ENCODE measurements around the gene PSEN2.
"Not testable (repeated sequence)": the region's sequence is repeated elsewhere in the genome, so short reads cannot be mapped to it uniquely, and the experiment has no call there.

PSEN2 gene

DNA sequence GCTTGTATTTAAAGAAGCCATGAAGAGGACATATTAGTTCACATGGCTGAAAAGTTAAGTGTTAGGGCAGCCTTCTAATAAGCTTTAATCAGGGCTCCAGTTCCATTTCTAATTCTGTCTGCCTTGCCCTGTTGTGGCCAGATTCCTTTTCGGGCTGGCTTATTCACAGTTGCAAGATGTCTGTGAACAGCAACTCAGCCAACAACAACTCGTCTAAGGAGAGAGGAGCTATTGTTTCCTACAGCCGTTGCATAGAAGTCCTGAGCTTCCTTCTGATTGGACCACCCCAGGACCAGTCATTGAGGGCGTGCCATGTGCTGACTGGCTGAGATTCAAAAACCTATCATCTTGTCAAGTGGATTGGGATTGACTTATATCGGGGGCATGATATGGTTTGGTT, 51.1 kb downstream of the PSEN2 start:
- Histone ChIP-seq H3K36me3 (ENCODE audit: control insufficient read depth in 4 of 4, insufficient read depth in 4 of 4, low read length in 3 of 4) (no peaks in the 10 kb centered on the region), H3K4me3 (ENCODE audit: control insufficient read depth in 1 of 7, extremely low read depth in 1 of 7, insufficient read depth in 4 of 7, low read depth in 2 of 7, low read length in 6 of 7) (no peak overlapping the region), H3K27me3 (replicated peaks in 2 of 5; ENCODE audit: control insufficient read depth in 4 of 5, insufficient read depth in 5 of 5, low read length in 4 of 5) (no peaks in the 10 kb centered on the region), H3K4me1 (ENCODE audit: control extremely low read depth in 1 of 4, control insufficient read depth in 4 of 4, insufficient read depth in 4 of 4, low read length in 3 of 4) (peaks cover 0 to 2% (median 0%) of the 10 kb centered on the region in 4 experiments), H3K9me3 (ENCODE audit: control extremely low read depth in 1 of 5, control insufficient read depth in 4 of 5, insufficient read depth in 2 of 5, low read depth in 1 of 5, low read length in 4 of 5) (no peaks in the 10 kb centered on the region), H3K27ac (ENCODE audit: insufficient read depth in 1 of 2, low read depth in 1 of 2, low read length in 2 of 2, poor library complexity in 1 of 2, severe bottlenecking in 2 of 2) (no peak overlapping the region)
- ChIA-PET POLR2A (no interaction called here), CTCF (no interaction called here)
- 100% methylated on average over 5 of the region's 5 CpGs for WGBS (ENCODE audit: insufficient coverage)
- no peak for DNase-seq

DNA sequence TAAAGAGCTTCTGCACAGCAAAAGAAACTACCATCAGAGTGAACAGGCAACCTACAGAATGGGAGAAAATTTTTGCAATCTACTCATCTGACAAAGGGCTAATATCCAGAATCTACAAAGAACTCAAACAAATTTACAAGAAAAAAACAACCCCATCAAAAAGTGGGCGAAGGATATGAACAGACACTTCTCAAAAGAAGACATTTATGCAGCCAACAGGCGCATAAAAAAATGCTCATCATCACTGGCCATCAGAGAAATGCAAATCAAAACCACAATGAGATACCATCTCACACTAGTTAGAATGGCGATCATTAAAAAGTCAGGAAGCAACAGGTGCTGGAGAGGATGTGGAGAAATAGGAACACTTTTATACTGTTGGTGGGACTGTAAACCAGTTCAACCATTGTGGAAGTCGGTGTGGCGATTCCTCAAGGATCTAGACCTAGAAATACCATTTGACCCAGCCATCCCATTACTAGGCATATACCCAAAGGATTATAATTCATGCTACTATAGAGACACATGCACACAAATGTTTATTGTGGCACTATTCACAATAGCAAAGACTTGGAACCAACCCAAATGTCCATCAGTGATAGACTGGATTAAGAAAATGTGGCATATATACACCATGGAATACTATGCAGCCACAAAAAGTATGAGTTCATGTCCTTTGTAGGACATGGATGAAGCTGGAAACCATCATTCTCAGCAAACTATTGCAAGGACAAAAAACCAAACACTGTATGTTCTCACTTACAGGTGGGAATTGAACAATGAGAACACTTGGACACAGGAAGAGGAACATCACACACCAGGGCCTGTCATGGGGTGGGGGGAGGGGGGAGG, 59.1 kb downstream of the PSEN2 start:
- H3K4me3 ChIP-seq (ENCODE audit: control insufficient read depth in 1 of 7, extremely low read depth in 1 of 7, insufficient read depth in 4 of 7, low read depth in 2 of 7, low read length in 6 of 7); H3K27ac ChIP-seq (ENCODE audit: insufficient read depth in 1 of 2, low read depth in 1 of 2, low read length in 2 of 2, poor library complexity in 1 of 2, severe bottlenecking in 2 of 2); DNase-seq; H3K36me3 ChIP-seq (ENCODE audit: control insufficient read depth in 4 of 4, insufficient read depth in 4 of 4, low read length in 3 of 4); H3K27me3 ChIP-seq (replicated peaks in 2 of 5; ENCODE audit: control insufficient read depth in 4 of 5, insufficient read depth in 5 of 5, low read length in 4 of 5); H3K4me1 ChIP-seq (ENCODE audit: control extremely low read depth in 1 of 4, control insufficient read depth in 4 of 4, insufficient read depth in 4 of 4, low read length in 3 of 4); CTCF ChIA-PET; POLR2A ChIA-PET: not testable (repeated sequence)
- no CpG with 5 or more reads among the region's 5 CpGs for WGBS (ENCODE audit: insufficient coverage)
- H3K9me3 ChIP-seq (ENCODE audit: control extremely low read depth in 1 of 5, control insufficient read depth in 4 of 5, insufficient read depth in 2 of 5, low read depth in 1 of 5, low read length in 4 of 5) = peaks cover 0 to 11% (median 0%) of the 10 kb centered on the region in 5 experiments

DNA sequence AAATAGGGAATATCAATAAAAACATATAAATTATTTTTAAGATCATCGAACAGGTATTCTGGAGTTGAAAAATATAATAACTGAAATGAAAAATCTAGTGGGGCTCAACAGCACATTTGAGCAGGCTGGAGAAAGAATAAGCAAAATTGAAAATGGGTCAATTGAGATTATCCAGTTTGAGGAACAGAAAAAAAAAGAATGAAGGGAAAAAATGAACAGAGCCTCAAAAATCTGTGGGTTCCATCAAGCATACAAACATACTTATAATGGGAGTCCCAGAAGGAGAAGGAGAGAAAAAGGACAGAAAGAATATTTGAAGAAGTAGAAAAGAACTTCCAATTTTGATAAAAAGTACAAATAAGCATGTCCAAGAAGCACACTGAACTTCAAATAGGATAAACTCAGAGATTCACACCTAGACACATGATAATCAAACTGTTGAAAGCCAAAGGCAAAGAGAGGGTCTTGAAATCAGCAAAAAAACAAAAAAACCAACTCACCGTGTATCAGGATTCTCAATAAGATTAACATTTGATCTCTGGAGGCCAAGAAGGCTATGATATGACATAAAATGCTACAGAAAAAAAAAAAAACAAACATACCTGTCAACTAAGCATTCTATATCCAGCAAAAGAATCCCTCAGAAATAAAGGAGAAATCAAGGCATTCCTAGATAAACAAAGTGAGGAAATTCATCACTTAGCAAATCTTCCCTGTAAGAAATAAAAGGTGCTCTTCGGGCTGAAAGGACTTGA, 64.2 kb downstream of the PSEN2 start:
- no peak overlapping the region for H3K4me3 ChIP-seq (ENCODE audit: control insufficient read depth in 1 of 7, extremely low read depth in 1 of 7, insufficient read depth in 4 of 7, low read depth in 2 of 7, low read length in 6 of 7)
- WGBS (ENCODE audit: insufficient coverage) = no CpG with 5 or more reads among the region's 3 CpGs
- H3K27me3 ChIP-seq (replicated peaks in 2 of 5; ENCODE audit: control insufficient read depth in 4 of 5, insufficient read depth in 5 of 5, low read length in 4 of 5) = no peaks in the 10 kb centered on the region
- H3K4me1 ChIP-seq (ENCODE audit: control extremely low read depth in 1 of 4, control insufficient read depth in 4 of 4, insufficient read depth in 4 of 4, low read length in 3 of 4) = peaks cover 11 to 27% (median 19%) of the 10 kb centered on the region in 4 experiments
- DNase-seq = peak in 2 of 3 donors; percentile 43 to 62
- H3K27ac ChIP-seq (ENCODE audit: insufficient read depth in 1 of 2, low read depth in 1 of 2, low read length in 2 of 2, poor library complexity in 1 of 2, severe bottlenecking in 2 of 2) = no peak overlapping the region
- H3K36me3 ChIP-seq (ENCODE audit: control insufficient read depth in 4 of 4, insufficient read depth in 4 of 4, low read length in 3 of 4) = no peaks in the 10 kb centered on the region
- peaks cover 0 to 23% (median 7%) of the 10 kb centered on the region in 5 experiments for H3K9me3 ChIP-seq (ENCODE audit: control extremely low read depth in 1 of 5, control insufficient read depth in 4 of 5, insufficient read depth in 2 of 5, low read depth in 1 of 5, low read length in 4 of 5)
- ChIA-PET POLR2A (no interaction called here), CTCF (no interaction called here)

DNA sequence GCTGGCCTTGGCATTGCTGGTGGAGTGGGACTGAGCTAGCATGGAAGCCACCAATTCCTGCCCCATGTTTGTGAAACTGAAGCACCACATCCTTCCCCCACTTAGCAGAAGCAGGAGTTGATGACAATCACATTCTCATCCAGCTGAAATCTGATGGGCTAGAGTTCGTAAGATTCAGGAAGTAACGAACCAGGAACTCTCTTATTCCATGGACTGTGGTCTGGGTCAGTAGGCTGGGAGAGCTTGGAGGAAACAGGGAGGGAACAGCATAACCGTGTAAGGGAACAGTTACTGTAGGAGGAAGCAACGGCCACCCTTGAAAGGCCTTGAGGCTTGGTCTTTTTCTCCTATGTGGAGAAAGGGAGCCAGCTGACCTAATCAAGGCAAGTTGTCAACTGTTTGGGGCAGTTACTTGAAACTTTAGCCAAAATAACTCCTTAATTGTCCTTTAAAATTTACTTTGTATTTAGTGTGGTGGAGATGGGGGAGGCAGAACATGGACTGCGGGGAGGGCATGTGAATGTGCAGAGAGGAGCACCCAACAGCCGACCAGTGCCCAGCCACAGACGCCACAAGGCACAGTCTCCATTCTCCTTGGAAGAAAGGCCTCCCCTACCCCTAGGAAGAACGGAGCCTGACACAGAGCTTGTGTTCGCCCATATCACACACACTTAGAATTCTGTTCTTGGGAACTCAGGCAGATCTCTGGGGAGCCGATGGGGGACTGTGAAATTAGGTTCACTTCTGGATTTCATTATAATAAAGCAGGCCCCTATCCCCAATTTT, 67.7 kb downstream of the PSEN2 start:
- peak overlapping the region; percentile 91 to 96 for H3K27ac ChIP-seq (ENCODE audit: insufficient read depth in 1 of 2, low read depth in 1 of 2, low read length in 2 of 2, poor library complexity in 1 of 2, severe bottlenecking in 2 of 2)

DNA sequence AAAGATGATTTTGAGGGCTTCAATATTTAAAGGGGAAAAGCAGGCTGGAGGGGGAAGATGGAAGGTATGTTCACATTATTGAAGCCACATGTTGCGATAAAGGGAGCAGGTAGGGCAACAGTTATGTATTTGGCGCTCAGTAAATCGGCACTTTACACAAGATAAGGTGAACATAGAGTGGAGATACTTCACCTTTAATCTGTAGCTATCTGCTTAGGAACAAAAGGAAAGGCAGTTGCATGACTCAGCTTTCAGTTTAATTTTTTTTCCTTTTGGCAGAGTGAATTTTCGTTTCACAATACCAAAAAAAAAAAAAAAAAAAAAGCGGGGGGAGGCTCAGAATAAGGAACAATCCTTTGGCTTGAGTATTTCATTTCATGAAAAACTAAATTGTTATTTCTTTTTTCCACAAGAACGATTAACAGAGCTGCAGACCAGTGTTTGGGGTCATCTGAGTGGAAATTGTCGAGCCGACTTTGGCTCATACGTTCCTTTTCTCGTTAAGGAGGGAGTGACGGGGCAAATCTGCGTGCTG, 68.6 kb downstream of the PSEN2 start:
- DNase-seq = peak; percentile 74 to 91 (median 91)
- WGBS (ENCODE audit: insufficient coverage) = 0% methylated on average over 7 of the region's 12 CpGs
- POLR2A ChIA-PET = interaction anchor here (0.6 to 1.5 kb wide), 4 partner anchors 55 to 498 kb away, joined by 3 to 7 read pairs (median 4); partner anchors contain the start of gene PSEN2

More for the DNA sequence above, 67.7 kb downstream of the PSEN2 start:
- 72% methylated on average over 7 of the region's 10 CpGs for WGBS (ENCODE audit: insufficient coverage)
- H3K4me3 ChIP-seq (ENCODE audit: control insufficient read depth in 1 of 7, extremely low read depth in 1 of 7, insufficient read depth in 4 of 7, low read depth in 2 of 7, low read length in 6 of 7) = peak overlapping the region in 3 of 7 experiments; percentile 39 to 83 (median 71)
- ChIA-PET POLR2A (interaction anchor here (0.6 to 1.2 kb wide), 3 partner anchors 68 to 499 kb away, joined by 3 to 7 read pairs (median 3); partner anchors contain the start of gene PSEN2), CTCF (interaction anchor here (0.7 to 1.7 kb wide), 2 partner anchors 20 to 26 kb away, joined by 3 to 8 read pairs; no protein-coding TSS in a partner anchor)
- H3K4me1 ChIP-seq (ENCODE audit: control extremely low read depth in 1 of 4, control insufficient read depth in 4 of 4, insufficient read depth in 4 of 4, low read length in 3 of 4) = peaks cover 14 to 58% (median 43%) of the 10 kb centered on the region in 4 experiments
- no peaks in the 10 kb centered on the region for H3K27me3 ChIP-seq (replicated peaks in 2 of 5; ENCODE audit: control insufficient read depth in 4 of 5, insufficient read depth in 5 of 5, low read length in 4 of 5)
- H3K36me3 ChIP-seq (ENCODE audit: control insufficient read depth in 4 of 4, insufficient read depth in 4 of 4, low read length in 3 of 4) = peaks cover 0 to 3% (median 0%) of the 10 kb centered on the region in 4 experiments
- H3K9me3 ChIP-seq (ENCODE audit: control extremely low read depth in 1 of 5, control insufficient read depth in 4 of 5, insufficient read depth in 2 of 5, low read depth in 1 of 5, low read length in 4 of 5) = peaks cover 0 to 20% (median 7%) of the 10 kb centered on the region in 5 experiments
- peak in 1 of 3 donors; percentile 33 for DNase-seq

DNA sequence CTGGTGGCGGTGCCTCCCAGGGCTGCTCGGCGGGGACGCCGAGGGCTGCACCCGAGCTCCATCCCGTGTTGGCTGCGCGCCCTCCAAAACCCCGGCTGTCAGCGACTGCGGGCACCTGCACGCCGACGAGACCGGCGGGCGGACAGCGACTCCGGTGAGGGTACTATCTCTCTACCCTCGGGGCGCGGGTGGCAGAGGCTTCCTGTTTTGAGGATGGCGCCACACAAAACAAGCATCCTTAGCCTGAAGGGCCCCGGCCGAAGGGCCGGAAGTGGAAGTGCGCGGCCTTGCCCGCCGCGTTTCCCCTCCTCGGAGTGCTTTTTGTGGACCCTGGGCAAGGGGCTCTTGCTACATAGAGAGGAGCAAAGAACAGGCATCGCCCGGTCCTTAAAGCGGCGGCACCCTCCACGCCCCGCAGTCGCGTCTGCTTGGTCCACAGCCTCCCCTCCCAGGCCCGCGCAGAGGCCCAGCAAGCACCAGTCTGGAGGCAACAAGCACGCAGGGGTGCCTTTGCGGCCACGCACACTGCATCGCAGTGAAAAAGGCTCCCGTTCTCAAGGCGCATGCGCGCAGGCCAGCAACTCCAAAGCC, 69.1 kb downstream of the PSEN2 start:
- 0% methylated on average over 38 of the region's 51 CpGs for WGBS (ENCODE audit: insufficient coverage)
- H3K9me3 ChIP-seq (ENCODE audit: control extremely low read depth in 1 of 5, control insufficient read depth in 4 of 5, insufficient read depth in 2 of 5, low read depth in 1 of 5, low read length in 4 of 5) = peaks cover 0 to 12% (median 5%) of the 10 kb centered on the region in 5 experiments
- DNase-seq = peak; percentile 73 to 89 (median 82)
- no peaks in the 10 kb centered on the region for H3K27me3 ChIP-seq (replicated peaks in 2 of 5; ENCODE audit: control insufficient read depth in 4 of 5, insufficient read depth in 5 of 5, low read length in 4 of 5)
- ChIA-PET POLR2A (interaction anchor here (0.5 to 1.5 kb wide), 3 partner anchors 55 to 753 kb away, joined by 3 to 6 read pairs (median 3); no protein-coding TSS in a partner anchor), CTCF (interaction anchor here (1.7 kb wide), 1 partner anchor 28 kb away, joined by 8 read pairs; no protein-coding TSS in a partner anchor)
- H3K27ac ChIP-seq (ENCODE audit: insufficient read depth in 1 of 2, low read depth in 1 of 2, low read length in 2 of 2, poor library complexity in 1 of 2, severe bottlenecking in 2 of 2) = peak overlapping the region; percentile 91 to 96
- H3K4me3 ChIP-seq (ENCODE audit: control insufficient read depth in 1 of 7, extremely low read depth in 1 of 7, insufficient read depth in 4 of 7, low read depth in 2 of 7, low read length in 6 of 7) = peak overlapping the region; percentile 68 to 86 (median 79)
- H3K36me3 ChIP-seq (ENCODE audit: control insufficient read depth in 4 of 4, insufficient read depth in 4 of 4, low read length in 3 of 4) = peaks cover 0 to 5% (median 0%) of the 10 kb centered on the region in 4 experiments
- H3K4me1 ChIP-seq (ENCODE audit: control extremely low read depth in 1 of 4, control insufficient read depth in 4 of 4, insufficient read depth in 4 of 4, low read length in 3 of 4) = peaks cover 14 to 72% (median 49%) of the 10 kb centered on the region in 4 experiments

More for the DNA sequence above, 68.6 kb downstream of the PSEN2 start:
- H3K36me3 ChIP-seq (ENCODE audit: control insufficient read depth in 4 of 4, insufficient read depth in 4 of 4, low read length in 3 of 4) = peaks cover 0 to 5% (median 0%) of the 10 kb centered on the region in 4 experiments
- CTCF ChIA-PET = interaction anchor here (0.7 to 1.7 kb wide), 2 partner anchors 21 to 27 kb away, joined by 3 to 8 read pairs; no protein-coding TSS in a partner anchor
- H3K4me3 ChIP-seq (ENCODE audit: control insufficient read depth in 1 of 7, extremely low read depth in 1 of 7, insufficient read depth in 4 of 7, low read depth in 2 of 7, low read length in 6 of 7) = peak overlapping the region; percentile 68 to 86 (median 79)
- peaks cover 14 to 66% (median 46%) of the 10 kb centered on the region in 4 experiments for H3K4me1 ChIP-seq (ENCODE audit: control extremely low read depth in 1 of 4, control insufficient read depth in 4 of 4, insufficient read depth in 4 of 4, low read length in 3 of 4)
- peak overlapping the region; percentile 91 to 96 for H3K27ac ChIP-seq (ENCODE audit: insufficient read depth in 1 of 2, low read depth in 1 of 2, low read length in 2 of 2, poor library complexity in 1 of 2, severe bottlenecking in 2 of 2)
- peaks cover 0 to 16% (median 7%) of the 10 kb centered on the region in 5 experiments for H3K9me3 ChIP-seq (ENCODE audit: control extremely low read depth in 1 of 5, control insufficient read depth in 4 of 5, insufficient read depth in 2 of 5, low read depth in 1 of 5, low read length in 4 of 5)
- no peaks in the 10 kb centered on the region for H3K27me3 ChIP-seq (replicated peaks in 2 of 5; ENCODE audit: control insufficient read depth in 4 of 5, insufficient read depth in 5 of 5, low read length in 4 of 5)

All from common myeloid progenitor, CD34-positive (primary cell).